PC-3 (cell line): ENCODE results near the gene ADCY10.

ENCODE experiments used
- CTCF ChIP-seq: fragments of 300-600 bp; sonication (generic); conservative IDR thresholded peaks from 2 replicates; pipeline ENCODE4 v1.5.1; 2017; ENCODE audit warnings: antibody characterized with exemption, low read depth, mild to moderate bottlenecking, low read length
- EZH2 ChIP-seq: fragments of 300-600 bp; sonication (generic); IDR thresholded peaks from one replicate; pipeline ENCODE4 v1.6.1; 2017; ENCODE audit warnings: antibody characterized with exemption, mild to moderate bottlenecking, low read length; ENCODE audit not compliant: unreplicated experiment
- EZH2phosphoT487 ChIP-seq: fragments of 300-600 bp; sonication (generic); IDR thresholded peaks from 2 replicates; pipeline ENCODE4 v1.6.1; 2018; ENCODE audit warnings: mild to moderate bottlenecking, antibody characterized with exemption, low read length, borderline replicate concordance

- TF ChIP-seq CTCF (no peak), EZH2 (no peak), EZH2phosphoT487 (no peak)
Observed at GRCh38 chr1:167926486-167926997, 12.6 kb upstream of the ADCY10 start.
